Liver (tissue), 9 donors: ENCODE measurements around the gene CASZ1. TPM values are rescaled to one million over a fixed set of nuclear protein-coding genes. Genes with fewer than 3 reads are reported as not detected.
A peak's percentile ranks its signal among the peaks of the same experiment; 100 is the strongest.

Experiments
- DNase-seq: peaks from one replicate; pipeline ENCODE4 v3.0.0-alpha.2; 2017; ENCODE audit warnings: low spot score
- H3K27ac ChIP-seq, 2 donors: one replicate each; pipeline ENCODE4 v1.7.0; 2013; ENCODE audit warnings: inconsistent platforms in 2 of 2, low read length in 2 of 2, control low read depth in 1 of 2, low read depth in 1 of 2, mild to moderate bottlenecking in 1 of 2
- H3K27me3 ChIP-seq, 4 donors: one replicate each; pipeline versions ENCODE4 v1.6.1 to v1.7.0; 2013; ENCODE audit warnings: low read length in 3 of 4, inconsistent platforms in 1 of 4, mild to moderate bottlenecking in 1 of 4, moderate library complexity in 1 of 4; ENCODE audit not compliant: control insufficient read depth in 4 of 4, insufficient read depth in 4 of 4
- H3K36me3 ChIP-seq, 4 donors: one replicate each; pipeline versions ENCODE4 v1.6.1 to v1.7.0; 2013; ENCODE audit warnings: low read length in 3 of 4, mild to moderate bottlenecking in 3 of 4, low read depth in 1 of 4, moderate library complexity in 1 of 4; ENCODE audit not compliant: control insufficient read depth in 4 of 4, insufficient read depth in 3 of 4
- H3K4me1 ChIP-seq, 4 donors: one replicate each; pipeline versions ENCODE4 v1.6.1 to v1.7.0; 2013; ENCODE audit warnings: low read length in 3 of 4, mild to moderate bottlenecking in 3 of 4, moderate library complexity in 1 of 4; ENCODE audit not compliant: control insufficient read depth in 4 of 4, insufficient read depth in 4 of 4
- H3K4me3 ChIP-seq, 3 donors: one replicate each; pipeline versions ENCODE4 v1.6.1 to v1.7.0; 2013; ENCODE audit warnings: low read length in 3 of 3, control low read depth in 1 of 3, low read depth in 1 of 3, mild to moderate bottlenecking in 1 of 3
- H3K9ac ChIP-seq, 2 donors: one replicate each; pipeline ENCODE4 v1.7.0; 2013; ENCODE audit warnings: low read length in 2 of 2, mild to moderate bottlenecking in 2 of 2, moderate library complexity in 2 of 2, control low read depth in 1 of 2, low read depth in 1 of 2
- H3K9me3 ChIP-seq, 4 donors: one replicate each; pipeline versions ENCODE4 v1.6.1 to v1.7.0; 2013; ENCODE audit warnings: low read length in 3 of 4; ENCODE audit not compliant: control insufficient read depth in 4 of 4
- CTCF ChIP-seq: fragments of 150-350 bp; IDR thresholded peaks from 2 replicates; pipeline ENCODE4 v1.5.1; 2017; ENCODE audit warnings: improper control_type of control experiment, low read depth, low read length; ENCODE audit not compliant: missing input control
- EGR1 ChIP-seq, 2 donors: IDR thresholded peaks; 2 replicates each; pipeline ENCODE4 v1.6.1; 2016 to 2018; ENCODE audit warnings: antibody characterized with exemption in 2 of 2, low read depth in 2 of 2
- FOXA1 ChIP-seq: IDR thresholded peaks from 2 replicates; pipeline ENCODE4 v1.6.1; 2016; ENCODE audit warnings: antibody characterized with exemption
- FOXA2 ChIP-seq: IDR thresholded peaks from 2 replicates; pipeline ENCODE4 v1.6.1; 2016; ENCODE audit warnings: antibody characterized with exemption
- GABPA ChIP-seq, 2 donors: IDR thresholded peaks in 1 of 2; conservative IDR thresholded peaks in 1 of 2; 2 replicates each; pipeline ENCODE4 v1.6.1; 2016; ENCODE audit warnings: antibody characterized with exemption in 2 of 2, mild to moderate bottlenecking in 1 of 2, moderate library complexity in 1 of 2
- HNF4A ChIP-seq, 2 donors: conservative IDR thresholded peaks; 2 replicates each; pipeline ENCODE4 v1.6.1; 2016; ENCODE audit warnings: antibody characterized with exemption in 2 of 2, mild to moderate bottlenecking in 2 of 2
- HNF4G ChIP-seq: IDR thresholded peaks from 2 replicates; pipeline ENCODE4 v1.6.1; 2016; ENCODE audit warnings: antibody characterized with exemption
- JUND ChIP-seq, 2 donors: IDR thresholded peaks; 2 replicates each; pipeline ENCODE4 v1.6.1; 2016; ENCODE audit warnings: antibody characterized with exemption in 2 of 2
- NR2F2 ChIP-seq: IDR thresholded peaks from 2 replicates; pipeline ENCODE4 v1.6.1; 2016; ENCODE audit warnings: antibody characterized with exemption
- RAD21 ChIP-seq, 2 donors: IDR thresholded peaks; 2 replicates each; pipeline ENCODE4 v1.6.1; 2016; ENCODE audit warnings: antibody characterized with exemption in 2 of 2, mild to moderate bottlenecking in 2 of 2
- REST ChIP-seq: IDR thresholded peaks from 2 replicates; pipeline ENCODE4 v1.6.1; 2016; ENCODE audit warnings: antibody characterized with exemption, mild to moderate bottlenecking
- RXRA ChIP-seq, 2 donors: IDR thresholded peaks; 2 replicates each; pipeline ENCODE4 v1.6.1; 2017 to 2018; ENCODE audit warnings: antibody characterized with exemption in 2 of 2, mild to moderate bottlenecking in 1 of 2
- TAF1 ChIP-seq: conservative IDR thresholded peaks from 2 replicates; pipeline ENCODE4 v1.6.1; 2016; ENCODE audit warnings: antibody characterized with exemption, mild to moderate bottlenecking
- YY1 ChIP-seq: IDR thresholded peaks from 2 replicates; pipeline ENCODE4 v1.6.1; 2016; ENCODE audit warnings: antibody characterized with exemption, mild to moderate bottlenecking
- ZBTB33 ChIP-seq: IDR thresholded peaks from 2 replicates; pipeline ENCODE4 v1.6.1; 2016; ENCODE audit warnings: antibody characterized with exemption
- WGBS: extraction: QIAGEN DNeasy Blood & Tissue Kit; methylation state at CpG from one replicate; pipeline ENCODE4 v1.1.7; 2013; 5-methylcytosine and 5-hydroxymethylcytosine counted together
- polyA plus RNA-seq, 2 donors: library from polyadenylated mRNA; stranded (reverse) in 1 of 2; unstranded in 1 of 2; fragments of 200-250 nt in 1 of 2; fragments of >200 nt in 1 of 2; fragmentation: Nextera tagmentation in 1 of 2; extraction: Ambion mirVana in 1 of 2; gene quantifications; one replicate each; pipeline versions ENCODE4 v1.2.1 to v1.2.3, GENCODE V29; 2013 to 2015
- total RNA-seq, 2 donors: library from RNA; depleted of rRNA; stranded (reverse); fragments of >200 nt; gene quantifications; one replicate each; pipeline ENCODE4 v1.2.3, GENCODE V29; 2014
- TF ChIP-seq, protein P1 (sequence below): IDR thresholded peaks from 2 replicates; pipeline ENCODE4 v1.6.1; 2016; ENCODE audit warnings: antibody characterized with exemption
- TF ChIP-seq, protein P2 (sequence below): IDR thresholded peaks from 2 replicates; pipeline ENCODE4 v1.6.1; 2016; ENCODE audit warnings: antibody characterized with exemption
- donor health status: healthy.
- donor health status: healthy.
- donor health status: healthy.
- donor health status: healthy.
- donor health status: healthy.

The CASZ1 gene
- total and polyA plus RNA-seq, 4 donors = 1.0 to 3.5 (median 1.9) TPM

GRCh38 chr1:10602936-10603335 lies 193.5 kb downstream of the CASZ1 start:
- peaks cover 0 to 2% (median 0%) of the 10 kb centered on the region in 4 donors for H3K36me3 ChIP-seq
- H3K27me3 ChIP-seq = no peaks in the 10 kb centered on the region
- H3K9me3 ChIP-seq = no peaks in the 10 kb centered on the region
- H3K4me1 ChIP-seq = peaks cover 0 to 22% (median 18%) of the 10 kb centered on the region in 4 donors
- H3K27ac ChIP-seq = no peak overlapping the region
- H3K9ac ChIP-seq = no peak overlapping the region
- DNase-seq = no peak
- H3K4me3 ChIP-seq = no peak overlapping the region
- TF ChIP-seq, protein P1, sequence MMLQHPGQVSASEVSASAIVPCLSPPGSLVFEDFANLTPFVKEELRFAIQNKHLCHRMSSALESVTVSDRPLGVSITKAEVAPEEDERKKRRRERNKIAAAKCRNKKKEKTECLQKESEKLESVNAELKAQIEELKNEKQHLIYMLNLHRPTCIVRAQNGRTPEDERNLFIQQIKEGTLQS = no peak
- TF ChIP-seq FOXA2 (no peak), CTCF (no peak), RAD21 (IDR thresholded peaks at IDR 0.05) (peak in 1 of 2 donors; percentile 22), HNF4A (conservative IDR thresholded peaks at IDR 0.05) (peak in 1 of 2 donors; percentile 25), RXRA (IDR thresholded peaks at IDR 0.05) (peak in 1 of 2 donors; percentile 25)
- WGBS = 48% methylated on average over 3 of the region's 3 CpGs

- no peak overlapping the region for H3K9ac ChIP-seq
- peaks cover 0 to 2% (median 0%) of the 10 kb centered on the region in 4 donors for H3K36me3 ChIP-seq
- no peak overlapping the region for H3K27ac ChIP-seq
- H3K27me3 ChIP-seq = no peaks in the 10 kb centered on the region
- DNase-seq = no peak
- TF ChIP-seq REST (no peak), FOXA2 (no peak), GABPA (IDR thresholded peaks at IDR 0.05 in 1 of 2, conservative IDR thresholded peaks at IDR 0.05 in 1 of 2) (no peak), NR2F2 (no peak), RXRA (IDR thresholded peaks at IDR 0.05) (no peak), HNF4G (no peak), EGR1 (IDR thresholded peaks at IDR 0.05; ENCODE audit: low read depth in 2 of 2) (no peak), FOXA1 (no peak), ZBTB33 (no peak), YY1 (no peak), CTCF (no peak), JUND (IDR thresholded peaks at IDR 0.05) (no peak), HNF4A (conservative IDR thresholded peaks at IDR 0.05) (no peak), TAF1 (no peak)
- TF ChIP-seq, protein P1 = no peak
- TF ChIP-seq, protein P2, sequence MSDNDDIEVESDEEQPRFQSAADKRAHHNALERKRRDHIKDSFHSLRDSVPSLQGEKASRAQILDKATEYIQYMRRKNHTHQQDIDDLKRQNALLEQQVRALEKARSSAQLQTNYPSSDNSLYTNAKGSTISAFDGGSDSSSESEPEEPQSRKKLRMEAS = no peak
- WGBS = 96% methylated on average over 6 of the region's 6 CpGs
- H3K4me3 ChIP-seq = no peak overlapping the region
- H3K9me3 ChIP-seq = no peaks in the 10 kb centered on the region
- peaks cover 2 to 22% (median 18%) of the 10 kb centered on the region in 4 donors for H3K4me1 ChIP-seq
Measured at GRCh38 chr1:10601342-10602070, 194.9 kb downstream of the CASZ1 start.
